ENCODE data around the gene MPPED2. TPM values are rescaled to one million over a fixed set of nuclear protein-coding genes. Genes with fewer than 3 reads are reported as not detected.

Gene MPPED2
- total and polyA plus RNA-seq, 2 of the 13 experiments (the other 11 are each of a cell fraction or from before 2014, with no cell fraction given): not detected

DNA sequence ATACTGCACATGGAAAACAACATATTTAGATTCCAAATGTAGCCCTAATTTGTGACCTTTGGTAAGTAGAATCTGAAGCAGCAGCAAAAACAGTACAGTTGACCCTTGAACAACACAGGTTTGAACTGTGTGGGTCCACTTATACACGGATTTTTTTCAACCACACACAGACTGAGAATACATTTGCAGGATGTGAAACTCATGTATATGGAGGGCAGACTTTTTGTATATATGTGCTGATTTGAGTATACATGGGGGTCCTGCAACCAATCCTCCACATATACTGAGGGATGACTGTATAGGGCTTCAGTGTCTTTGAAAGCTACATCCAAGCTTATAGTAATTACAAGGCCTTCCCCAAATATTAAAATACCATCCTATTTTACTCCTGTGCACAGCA lies 120.5 kb downstream of the MPPED2 start:
- H3K27ac ChIP-seq (ENCODE audit: extremely low read length, insufficient read depth, low read length): no peak overlapping the region
- no peaks in the 10 kb centered on the region for H3K4me1 ChIP-seq (ENCODE audit: insufficient read depth, low read length)
- H3K4me2 ChIP-seq (ENCODE audit: low read depth, low read length): no peak overlapping the region
- no peaks in the 10 kb centered on the region for H3K36me3 ChIP-seq (replicated peaks in 1 of 2; ENCODE audit: control insufficient read depth in 1 of 2, insufficient read depth in 2 of 2, low read length in 2 of 2)
- no peaks in the 10 kb centered on the region for H3K27me3 ChIP-seq (ENCODE audit: control insufficient read depth in 1 of 2, insufficient read depth in 2 of 2, low read length in 2 of 2)
- FAIRE-seq (no peak), DNase-seq (ENCODE audit: low spot score) (no peak), ATAC-seq (no peak)
- no peak overlapping the region for H2AFZ ChIP-seq (ENCODE audit: low read length)
- ChIA-PET POLR2A (no interaction called here), CTCF (ENCODE audit: low intra/inter-chr PET ratio, low total read pairs) (no interaction called here)
- no peaks in the 10 kb centered on the region for H3K9me3 ChIP-seq (ENCODE audit: low read length)
- no peak overlapping the region for H3K9ac ChIP-seq (ENCODE audit: insufficient read depth, low read depth, low read length)
- H3K4me3 ChIP-seq (replicated peaks in 1 of 3; ENCODE audit: insufficient read depth in 1 of 3, low read depth in 2 of 3, low read length in 3 of 3): no peak overlapping the region
- BruUV-seq (replicated peaks): no TSS peak
- H4K20me1 ChIP-seq (ENCODE audit: insufficient read depth, low read length): no peaks in the 10 kb centered on the region
- 0% methylated on average over 1 of the region's 1 CpG for WGBS (ENCODE audit: low lambda C conversion rate)
- H3K79me2 ChIP-seq (ENCODE audit: insufficient read depth, low read length): no peaks in the 10 kb centered on the region
- in situ Hi-C loops (cut with HindIII; ENCODE audit: extremely low pct_ligation_motif_present, low pct_unique_long_range_greater_than_20kb) (no loop called here), intact Hi-C loops (cut with micrococcal nuclease; ENCODE audit: unreplicated experiment) (no loop called here)
- TF ChIP-seq MYC (CRISPR knock-in tag; IDR thresholded peaks at IDR 0.05; ENCODE audit: borderline replicate concordance): no peak
- TF ChIP-seq ISX (CRISPR knock-in tag; conservative IDR thresholded peaks at IDR 0.05): no peak
- TF ChIP-seq KDM2A (CRISPR knock-in tag; IDR thresholded peaks at IDR 0.05; ENCODE audit: borderline replicate concordance, low read depth): no peak
- no peak for TF ChIP-seq SIN3A (IDR thresholded peaks at IDR 0.05; ENCODE audit: borderline replicate concordance, low read depth, low read length)
- TF ChIP-seq KIAA2018 (CRISPR knock-in tag; IDR thresholded peaks at IDR 0.05; ENCODE audit: borderline replicate concordance): no peak
- TF ChIP-seq ISL2 (CRISPR knock-in tag; IDR thresholded peaks at IDR 0.05): no peak
